ENCODE data around the gene GATA5. TPM values are rescaled to one million over a fixed set of nuclear protein-coding genes. Genes with fewer than 3 reads are reported as not detected.

The GATA5 gene
- total RNA-seq, 1 experiment from 2014 or later: not detected

- POLR2A ChIA-PET: no interaction called here
- ATAC-seq (no peak), DNase-seq (ENCODE audit: low read depth, low spot score) (no peak)
These were observed 44.8 kb downstream of the GATA5 start for GRCh38 chr20:62430866-62431447.

More at GRCh38 chr20:62430866-62431447, 44.8 kb downstream of the GATA5 start:
- Histone ChIP-seq H3K9ac (ENCODE audit: low read length) (no peak overlapping the region), H3K9me3 (ENCODE audit: control insufficient read depth in 1 of 2, insufficient read depth in 1 of 2, low read depth in 1 of 2, low read length in 2 of 2) (no peaks in the 10 kb centered on the region), H3K36me3 (ENCODE audit: control insufficient read depth in 1 of 2, insufficient read depth in 2 of 2, low read length in 2 of 2) (no peaks in the 10 kb centered on the region), H3K4me1 (ENCODE audit: control insufficient read depth in 1 of 2, insufficient read depth in 2 of 2, low read length in 2 of 2) (peaks cover 29 to 32% of the 10 kb centered on the region in 2 experiments), H2AFZ (ENCODE audit: low read depth, low read length, poor library complexity, severe bottlenecking) (no peak overlapping the region), H3K27ac (ENCODE audit: low read depth, low read length) (no peak overlapping the region), H3K4me3 (replicated peaks in 1 of 2; ENCODE audit: low read depth in 1 of 2, low read length in 2 of 2) (no peak overlapping the region), H3K4me2 (ENCODE audit: low read length) (no peak overlapping the region), H3K27me3 (ENCODE audit: insufficient read depth, low read length) (no peaks in the 10 kb centered on the region), H3K79me2 (ENCODE audit: insufficient read depth, low read length) (no peaks in the 10 kb centered on the region), H4K20me1 (ENCODE audit: insufficient read depth) (no peaks in the 10 kb centered on the region), H3K9me2 (ENCODE audit: insufficient read depth) (no peaks in the 10 kb centered on the region)
- intact Hi-C loops (cut with micrococcal nuclease): no loop called here
- BruUV-seq (replicated peaks): no TSS peak
- ChIA-PET CTCF (no interaction called here), RAD21 (ENCODE audit: low non-redundant PET in 1 of 2, low total read pairs in 2 of 2, uncharacterized antibody in 2 of 2, unreplicated experiment in 2 of 2) (no interaction called here)
- TF ChIP-seq CEBPB (IDR thresholded peaks at IDR 0.05; ENCODE audit: low read depth): no peak
- TF ChIP-seq EGR1 (IDR thresholded peaks at IDR 0.05; ENCODE audit: low read depth): no peak
- TF ChIP-seq FOSL1 (IDR thresholded peaks at IDR 0.05; ENCODE audit: low read depth): no peak
- no peak for TF ChIP-seq POLR2AphosphoS5 (IDR thresholded peaks at IDR 0.05; ENCODE audit: low read depth, low read length)
- no peak for TF ChIP-seq SRF (IDR thresholded peaks at IDR 0.05; ENCODE audit: low read depth)
- TF ChIP-seq ZNF274 (IDR thresholded peaks at IDR 0.05; ENCODE audit: low read depth, low read length): no peak
- no peak for TF ChIP-seq POLR2A (IDR thresholded peaks at IDR 0.05; ENCODE audit: borderline replicate concordance, extremely low read depth, insufficient read depth, insufficient read length)
- TF ChIP-seq MAX (IDR thresholded peaks at IDR 0.05): no peak
- no peak for TF ChIP-seq SP1 (IDR thresholded peaks at IDR 0.05; ENCODE audit: low read depth)
- no peak for TF ChIP-seq CBX3 (IDR thresholded peaks at IDR 0.05; ENCODE audit: low read depth)
- TF ChIP-seq ELF1 (IDR thresholded peaks at IDR 0.05; ENCODE audit: borderline replicate concordance, low read depth): no peak
- TF ChIP-seq REST (IDR thresholded peaks at IDR 0.05; ENCODE audit: low read depth): no peak
- no peak for TF ChIP-seq EZH2 (IDR thresholded peaks at IDR 0.05)
- no peak for TF ChIP-seq TCF7L2 (IDR thresholded peaks at IDR 0.05; ENCODE audit: borderline replicate concordance, extremely low read depth, insufficient read depth, insufficient read length)
- no peak for TF ChIP-seq SIN3A (IDR thresholded peaks at IDR 0.05; ENCODE audit: low read depth)
- no peak for TF ChIP-seq RAD21 (IDR thresholded peaks at IDR 0.05; ENCODE audit: low read depth)
- no peak for TF ChIP-seq CTCF (IDR thresholded peaks at IDR 0.05 in 2 of 3, conservative IDR thresholded peaks at IDR 0.05 in 1 of 3; ENCODE audit: borderline replicate concordance in 1 of 3, insufficient read depth in 1 of 3, low read depth in 2 of 3, low read length in 2 of 3)
- no peak for TF ChIP-seq ZBTB33 (IDR thresholded peaks at IDR 0.05; ENCODE audit: extremely low read depth, insufficient replicate concordance, low read length)
